Osteocyte (in vitro differentiated cells): ENCODE results near the gene CDC14A. TPM values are rescaled to one million over a fixed set of nuclear protein-coding genes. Genes with fewer than 3 reads are reported as not detected.

ENCODE experiments used
- DNase-seq: peaks from one replicate; pipeline ENCODE4 v3.0.0; 2021; ENCODE audit warnings: mixed read lengths; ENCODE audit not compliant: unreplicated experiment; ENCODE audit errors: extremely low spot score
- H3K27ac Mint-ChIP-seq: one replicate; pipeline ENCODE4 v1.8.0; 2021; ENCODE audit warnings: mild to moderate bottlenecking, mixed read lengths; ENCODE audit not compliant: unreplicated experiment
- H3K27me3 Mint-ChIP-seq: one replicate; pipeline ENCODE4 v1.8.0; 2021; ENCODE audit warnings: mixed read lengths; ENCODE audit not compliant: unreplicated experiment
- H3K36me3 Mint-ChIP-seq: one replicate; pipeline ENCODE4 v1.8.0; 2021; ENCODE audit warnings: mixed read lengths; ENCODE audit not compliant: unreplicated experiment
- H3K4me1 Mint-ChIP-seq: one replicate; pipeline ENCODE4 v1.8.0; 2021; ENCODE audit warnings: mixed read lengths; ENCODE audit not compliant: unreplicated experiment
- H3K4me3 Mint-ChIP-seq: one replicate; pipeline ENCODE4 v1.8.0; 2021; ENCODE audit warnings: mild to moderate bottlenecking, moderate library complexity, mixed read lengths; ENCODE audit not compliant: unreplicated experiment
- H3K9me3 Mint-ChIP-seq: one replicate; pipeline ENCODE4 v1.8.0; 2021; ENCODE audit warnings: mixed read lengths; ENCODE audit not compliant: unreplicated experiment
- total RNA-seq: library from RNA; stranded (reverse); gene quantifications from 2 replicates; pipeline ENCODE4 v1.2.1, GENCODE V29; 2021
- TF ChIP-seq, protein P1 (sequence below): fragments of 200-600 bp; sonication (generic); IDR thresholded peaks from 2 replicates; pipeline ENCODE4 v1.5.0; 2021; ENCODE audit warnings: antibody characterized with exemption, mild to moderate bottlenecking, moderate library complexity

Gene CDC14A
- total RNA-seq, 1 donor from 2014 or later: 2.8 TPM

DNA sequence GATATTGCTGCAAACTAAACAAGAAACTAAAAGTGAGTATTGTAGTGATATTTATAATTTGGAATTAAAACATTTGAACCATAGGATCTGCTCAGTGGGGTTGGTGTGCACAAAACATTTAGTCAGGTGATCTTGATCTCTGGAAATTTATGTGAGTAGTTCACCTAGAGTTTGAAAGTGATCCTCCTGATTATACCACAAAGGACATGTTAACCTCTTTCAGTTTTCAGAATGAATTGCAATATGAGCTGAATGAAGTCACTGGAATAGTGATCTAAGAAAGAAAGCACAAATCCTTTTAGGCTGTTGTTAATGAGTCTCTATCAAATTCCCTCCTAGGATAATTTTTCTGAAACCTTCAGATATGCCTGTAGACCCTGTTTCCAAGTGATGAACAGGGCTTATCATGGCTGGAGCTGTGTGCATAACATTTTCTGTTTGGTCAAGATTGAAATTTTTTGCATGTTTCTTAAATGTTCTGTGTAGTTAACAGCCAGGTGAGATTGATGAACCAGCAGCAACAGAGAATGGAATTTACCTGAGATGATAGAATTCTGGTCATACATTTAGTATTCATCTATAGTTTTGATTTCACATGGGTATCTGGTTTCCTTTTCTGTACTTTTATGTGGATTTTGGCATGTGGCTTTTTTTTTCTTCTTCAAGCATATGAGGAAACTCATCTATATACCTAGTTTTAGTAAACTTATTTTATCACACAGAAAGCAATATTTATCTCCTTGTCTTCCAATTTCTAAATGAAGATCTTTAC is 25.5 kb downstream of the CDC14A start:
- TF ChIP-seq, protein P1, sequence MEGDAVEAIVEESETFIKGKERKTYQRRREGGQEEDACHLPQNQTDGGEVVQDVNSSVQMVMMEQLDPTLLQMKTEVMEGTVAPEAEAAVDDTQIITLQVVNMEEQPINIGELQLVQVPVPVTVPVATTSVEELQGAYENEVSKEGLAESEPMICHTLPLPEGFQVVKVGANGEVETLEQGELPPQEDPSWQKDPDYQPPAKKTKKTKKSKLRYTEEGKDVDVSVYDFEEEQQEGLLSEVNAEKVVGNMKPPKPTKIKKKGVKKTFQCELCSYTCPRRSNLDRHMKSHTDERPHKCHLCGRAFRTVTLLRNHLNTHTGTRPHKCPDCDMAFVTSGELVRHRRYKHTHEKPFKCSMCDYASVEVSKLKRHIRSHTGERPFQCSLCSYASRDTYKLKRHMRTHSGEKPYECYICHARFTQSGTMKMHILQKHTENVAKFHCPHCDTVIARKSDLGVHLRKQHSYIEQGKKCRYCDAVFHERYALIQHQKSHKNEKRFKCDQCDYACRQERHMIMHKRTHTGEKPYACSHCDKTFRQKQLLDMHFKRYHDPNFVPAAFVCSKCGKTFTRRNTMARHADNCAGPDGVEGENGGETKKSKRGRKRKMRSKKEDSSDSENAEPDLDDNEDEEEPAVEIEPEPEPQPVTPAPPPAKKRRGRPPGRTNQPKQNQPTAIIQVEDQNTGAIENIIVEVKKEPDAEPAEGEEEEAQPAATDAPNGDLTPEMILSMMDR: no peak
- H3K4me3 Mint-ChIP-seq: no peak overlapping the region
- peaks cover 4% of the 10 kb centered on the region for H3K9me3 Mint-ChIP-seq
- H3K4me1 Mint-ChIP-seq: peaks cover 2% of the 10 kb centered on the region
- no peak for DNase-seq
- H3K36me3 Mint-ChIP-seq: peaks cover 3% of the 10 kb centered on the region
- no peaks in the 10 kb centered on the region for H3K27me3 Mint-ChIP-seq
- no peak overlapping the region for H3K27ac Mint-ChIP-seq

DNA sequence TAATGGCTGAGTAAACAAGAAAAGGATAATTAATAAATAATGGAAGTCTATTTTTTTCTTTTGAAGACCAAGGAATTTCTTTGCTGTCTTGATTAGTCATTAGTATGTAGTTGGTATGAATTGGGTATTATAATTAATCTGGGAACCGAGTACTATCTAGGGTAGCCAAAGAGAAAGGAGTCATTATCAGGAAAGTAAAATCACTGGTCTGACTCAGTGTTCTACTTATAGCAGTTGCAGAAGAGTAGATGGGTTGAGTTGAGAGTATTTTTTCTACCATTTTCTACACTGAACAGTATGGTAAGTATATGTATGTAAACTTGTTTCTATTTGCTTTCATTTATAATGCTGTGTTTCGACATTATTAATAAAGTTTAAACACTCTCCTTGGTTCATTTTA is 26.6 kb downstream of the CDC14A start:
- no peak for DNase-seq
- Mint-ChIP-seq H3K27me3 (no peaks in the 10 kb centered on the region), H3K4me1 (peaks cover 2% of the 10 kb centered on the region), H3K27ac (no peak overlapping the region), H3K36me3 (no peaks in the 10 kb centered on the region), H3K9me3 (peaks cover 4% of the 10 kb centered on the region), H3K4me3 (no peak overlapping the region)
- TF ChIP-seq, protein P1: no peak

DNA sequence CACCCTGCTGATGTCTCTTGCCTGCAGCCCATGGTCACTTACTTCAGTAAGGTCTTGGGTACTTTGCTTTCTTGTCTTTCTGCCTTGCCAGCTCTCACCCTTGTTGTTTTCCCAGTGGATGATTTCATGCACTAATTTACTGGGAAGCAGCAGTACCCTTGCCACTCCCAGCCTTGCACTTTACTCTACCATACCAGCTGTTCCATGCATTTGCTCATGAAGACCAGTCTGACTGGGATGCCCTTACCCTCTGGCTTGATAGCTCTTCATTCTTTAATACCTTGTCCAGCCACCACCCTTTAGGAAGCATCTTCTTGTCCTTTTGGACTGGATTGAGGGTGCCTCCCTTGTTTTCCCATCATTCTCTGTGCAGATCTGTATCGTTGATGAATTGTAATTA is 28.3 kb downstream of the CDC14A start:
- Mint-ChIP-seq H3K9me3 (no peaks in the 10 kb centered on the region), H3K4me1 (no peaks in the 10 kb centered on the region), H3K36me3 (no peaks in the 10 kb centered on the region), H3K27ac (no peak overlapping the region), H3K27me3 (no peaks in the 10 kb centered on the region), H3K4me3 (no peak overlapping the region)
- TF ChIP-seq, protein P1: no peak
- no peak for DNase-seq

DNA sequence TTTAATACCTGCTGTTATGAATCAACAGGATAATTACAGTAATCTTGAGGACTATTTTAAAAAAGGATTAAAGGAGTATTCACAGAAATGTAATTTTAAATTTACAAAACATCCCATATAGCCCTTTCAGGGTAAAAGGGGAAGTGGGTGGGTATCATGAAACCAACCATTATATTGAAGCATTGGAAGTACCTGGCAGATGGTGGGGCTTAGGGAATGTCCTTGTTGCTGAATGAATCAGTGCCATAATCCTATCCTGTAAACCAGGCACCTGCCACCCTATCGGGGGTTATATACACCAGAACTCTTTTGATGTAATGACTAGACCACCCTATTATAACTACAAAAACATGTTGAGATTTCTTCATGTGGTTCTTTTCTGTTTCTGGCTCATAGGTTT is 30.4 kb downstream of the CDC14A start:
- H3K9me3 Mint-ChIP-seq: no peaks in the 10 kb centered on the region

DNA sequence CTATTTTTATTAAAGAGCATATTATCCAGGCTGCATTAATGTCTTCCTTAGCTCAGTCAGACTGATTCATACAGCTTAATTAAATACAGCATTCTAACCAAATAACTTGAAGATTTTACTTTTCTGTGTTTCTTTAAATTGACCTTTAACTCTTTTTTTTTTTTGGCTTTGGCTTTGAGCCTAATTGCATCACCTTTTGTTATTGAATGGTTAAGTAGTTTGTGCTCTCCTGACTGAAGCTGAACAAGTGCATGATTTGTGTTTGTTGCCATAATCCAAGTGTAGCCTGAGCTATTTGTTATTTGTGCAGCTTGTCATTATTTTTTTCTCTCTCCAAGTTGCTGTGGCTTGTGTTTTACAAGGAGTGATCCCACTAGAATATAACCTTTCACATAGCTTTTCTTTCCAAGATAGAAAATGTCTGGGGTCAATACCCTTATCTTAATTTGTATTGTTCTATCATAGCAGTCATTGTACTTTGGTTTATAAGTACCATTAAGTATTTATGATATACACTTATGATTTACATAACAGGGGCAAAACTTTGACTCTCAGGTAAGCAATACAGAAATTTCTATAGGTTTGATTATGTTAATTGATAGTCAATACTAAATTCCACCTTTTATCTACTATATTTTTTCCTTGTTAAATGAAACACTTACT is 31.6 kb downstream of the CDC14A start:
- H3K27ac Mint-ChIP-seq: no peak overlapping the region
- H3K4me1 Mint-ChIP-seq: peaks cover 17% of the 10 kb centered on the region
- no peaks in the 10 kb centered on the region for H3K36me3 Mint-ChIP-seq
- TF ChIP-seq, protein P1: no peak
- H3K4me3 Mint-ChIP-seq: no peak overlapping the region
- H3K27me3 Mint-ChIP-seq: no peaks in the 10 kb centered on the region
- DNase-seq: no peak
- no peaks in the 10 kb centered on the region for H3K9me3 Mint-ChIP-seq

More for the DNA sequence above, 30.4 kb downstream of the CDC14A start:
- Mint-ChIP-seq H3K36me3 (no peaks in the 10 kb centered on the region), H3K4me3 (no peak overlapping the region), H3K27ac (no peak overlapping the region), H3K27me3 (no peaks in the 10 kb centered on the region), H3K4me1 (peaks cover 11% of the 10 kb centered on the region)
- TF ChIP-seq, protein P1: no peak
- no peak for DNase-seq
